Measurements from ENCODE around the gene PPP1R3F.

DNA sequence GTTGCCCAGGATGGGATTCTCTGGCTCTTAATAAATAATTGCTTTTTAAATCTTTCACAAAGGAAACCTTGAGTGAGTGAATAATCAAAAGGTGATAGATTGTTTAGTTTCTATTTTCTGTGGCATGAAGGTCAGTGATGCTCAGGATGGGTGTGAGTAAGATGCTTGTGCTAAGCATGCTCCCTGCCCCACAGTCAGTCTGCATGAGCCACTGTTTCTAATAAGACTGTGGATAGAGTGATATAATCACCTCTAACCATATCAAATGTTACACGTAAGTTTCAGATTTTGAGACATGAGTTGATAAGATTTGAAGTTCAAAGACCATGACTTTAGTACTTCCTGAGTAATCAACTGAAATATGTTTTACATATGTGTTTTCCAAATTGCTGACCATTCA is 31.1 kb downstream of the PPP1R3F start:
- no peak for TF ChIP-seq POLR2A (IDR thresholded peaks at IDR 0.05; ENCODE audit: low read length)
- no peak for TF ChIP-seq CTCF (IDR thresholded peaks at IDR 0.05)
- no peak for TF ChIP-seq MAFK (IDR thresholded peaks at IDR 0.05; ENCODE audit: partially characterized antibody)
- no peak for TF ChIP-seq ZNF302 (CRISPR knock-in tag; IDR thresholded peaks at IDR 0.05)
- TF ChIP-seq CEBPB (IDR thresholded peaks at IDR 0.05) = no peak
- no peak for TF ChIP-seq RAD21 (conservative IDR thresholded peaks at IDR 0.05 in 1 of 2, IDR thresholded peaks at IDR 0.05 in 1 of 2)
- TF ChIP-seq KDM1A (IDR thresholded peaks at IDR 0.05; ENCODE audit: low read depth) = no peak
- TF ChIP-seq JUN (IDR thresholded peaks at IDR 0.05) = no peak
- TF ChIP-seq MYC (IDR thresholded peaks at IDR 0.05; ENCODE audit: borderline replicate concordance, low read length) = no peak
- TF ChIP-seq POLR2AphosphoS2 (conservative IDR thresholded peaks at IDR 0.05; ENCODE audit: low read length) = no peak
- TF ChIP-seq, protein P1, sequence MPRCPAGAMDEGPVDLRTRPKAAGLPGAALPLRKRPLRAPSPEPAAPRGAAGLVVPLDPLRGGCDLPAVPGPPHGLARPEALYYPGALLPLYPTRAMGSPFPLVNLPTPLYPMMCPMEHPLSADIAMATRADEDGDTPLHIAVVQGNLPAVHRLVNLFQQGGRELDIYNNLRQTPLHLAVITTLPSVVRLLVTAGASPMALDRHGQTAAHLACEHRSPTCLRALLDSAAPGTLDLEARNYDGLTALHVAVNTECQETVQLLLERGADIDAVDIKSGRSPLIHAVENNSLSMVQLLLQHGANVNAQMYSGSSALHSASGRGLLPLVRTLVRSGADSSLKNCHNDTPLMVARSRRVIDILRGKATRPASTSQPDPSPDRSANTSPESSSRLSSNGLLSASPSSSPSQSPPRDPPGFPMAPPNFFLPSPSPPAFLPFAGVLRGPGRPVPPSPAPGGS (IDR thresholded peaks at IDR 0.05) = no peak
- no peak for TF ChIP-seq PHF8 (IDR thresholded peaks at IDR 0.05; ENCODE audit: borderline replicate concordance, low read depth)
- TF ChIP-seq, protein P2, sequence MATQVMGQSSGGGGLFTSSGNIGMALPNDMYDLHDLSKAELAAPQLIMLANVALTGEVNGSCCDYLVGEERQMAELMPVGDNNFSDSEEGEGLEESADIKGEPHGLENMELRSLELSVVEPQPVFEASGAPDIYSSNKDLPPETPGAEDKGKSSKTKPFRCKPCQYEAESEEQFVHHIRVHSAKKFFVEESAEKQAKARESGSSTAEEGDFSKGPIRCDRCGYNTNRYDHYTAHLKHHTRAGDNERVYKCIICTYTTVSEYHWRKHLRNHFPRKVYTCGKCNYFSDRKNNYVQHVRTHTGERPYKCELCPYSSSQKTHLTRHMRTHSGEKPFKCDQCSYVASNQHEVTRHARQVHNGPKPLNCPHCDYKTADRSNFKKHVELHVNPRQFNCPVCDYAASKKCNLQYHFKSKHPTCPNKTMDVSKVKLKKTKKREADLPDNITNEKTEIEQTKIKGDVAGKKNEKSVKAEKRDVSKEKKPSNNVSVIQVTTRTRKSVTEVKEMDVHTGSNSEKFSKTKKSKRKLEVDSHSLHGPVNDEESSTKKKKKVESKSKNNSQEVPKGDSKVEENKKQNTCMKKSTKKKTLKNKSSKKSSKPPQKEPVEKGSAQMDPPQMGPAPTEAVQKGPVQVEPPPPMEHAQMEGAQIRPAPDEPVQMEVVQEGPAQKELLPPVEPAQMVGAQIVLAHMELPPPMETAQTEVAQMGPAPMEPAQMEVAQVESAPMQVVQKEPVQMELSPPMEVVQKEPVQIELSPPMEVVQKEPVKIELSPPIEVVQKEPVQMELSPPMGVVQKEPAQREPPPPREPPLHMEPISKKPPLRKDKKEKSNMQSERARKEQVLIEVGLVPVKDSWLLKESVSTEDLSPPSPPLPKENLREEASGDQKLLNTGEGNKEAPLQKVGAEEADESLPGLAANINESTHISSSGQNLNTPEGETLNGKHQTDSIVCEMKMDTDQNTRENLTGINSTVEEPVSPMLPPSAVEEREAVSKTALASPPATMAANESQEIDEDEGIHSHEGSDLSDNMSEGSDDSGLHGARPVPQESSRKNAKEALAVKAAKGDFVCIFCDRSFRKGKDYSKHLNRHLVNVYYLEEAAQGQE (IDR thresholded peaks at IDR 0.05) = no peak
